ENCODE measurements around the gene CARMIL3.

GRCh38 chr14:24085215-24085614 lies 33.4 kb downstream of the CARMIL3 start:
- TF ChIP-seq CSRNP3 (CRISPR knock-in tag; IDR thresholded peaks at IDR 0.05) (no peak), POU6F1 (CRISPR knock-in tag; IDR thresholded peaks at IDR 0.05; ENCODE audit: borderline replicate concordance, low read depth) (no peak), GLIS3 (CRISPR knock-in tag; IDR thresholded peaks at IDR 0.05) (no peak), ZFP3 (CRISPR knock-in tag; IDR thresholded peaks at IDR 0.05) (no peak), TCF4 (CRISPR knock-in tag; IDR thresholded peaks at IDR 0.05; ENCODE audit: borderline replicate concordance) (no peak), ZFP30 (CRISPR knock-in tag; IDR thresholded peaks at IDR 0.05) (no peak), CSDC2 (CRISPR knock-in tag; IDR thresholded peaks at IDR 0.05) (no peak), ZNF565 (CRISPR knock-in tag; conservative IDR thresholded peaks at IDR 0.05; ENCODE audit: low read depth) (no peak), ARNTL (CRISPR knock-in tag; IDR thresholded peaks at IDR 0.05; ENCODE audit: borderline replicate concordance, low read depth) (no peak)
- TF ChIP-seq, protein P1, sequence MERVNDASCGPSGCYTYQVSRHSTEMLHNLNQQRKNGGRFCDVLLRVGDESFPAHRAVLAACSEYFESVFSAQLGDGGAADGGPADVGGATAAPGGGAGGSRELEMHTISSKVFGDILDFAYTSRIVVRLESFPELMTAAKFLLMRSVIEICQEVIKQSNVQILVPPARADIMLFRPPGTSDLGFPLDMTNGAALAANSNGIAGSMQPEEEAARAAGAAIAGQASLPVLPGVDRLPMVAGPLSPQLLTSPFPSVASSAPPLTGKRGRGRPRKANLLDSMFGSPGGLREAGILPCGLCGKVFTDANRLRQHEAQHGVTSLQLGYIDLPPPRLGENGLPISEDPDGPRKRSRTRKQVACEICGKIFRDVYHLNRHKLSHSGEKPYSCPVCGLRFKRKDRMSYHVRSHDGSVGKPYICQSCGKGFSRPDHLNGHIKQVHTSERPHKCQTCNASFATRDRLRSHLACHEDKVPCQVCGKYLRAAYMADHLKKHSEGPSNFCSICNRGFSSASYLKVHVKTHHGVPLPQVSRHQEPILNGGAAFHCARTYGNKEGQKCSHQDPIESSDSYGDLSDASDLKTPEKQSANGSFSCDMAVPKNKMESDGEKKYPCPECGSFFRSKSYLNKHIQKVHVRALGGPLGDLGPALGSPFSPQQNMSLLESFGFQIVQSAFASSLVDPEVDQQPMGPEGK (CRISPR knock-in tag; IDR thresholded peaks at IDR 0.05; ENCODE audit: borderline replicate concordance) = no peak
- TF ChIP-seq, protein P2, sequence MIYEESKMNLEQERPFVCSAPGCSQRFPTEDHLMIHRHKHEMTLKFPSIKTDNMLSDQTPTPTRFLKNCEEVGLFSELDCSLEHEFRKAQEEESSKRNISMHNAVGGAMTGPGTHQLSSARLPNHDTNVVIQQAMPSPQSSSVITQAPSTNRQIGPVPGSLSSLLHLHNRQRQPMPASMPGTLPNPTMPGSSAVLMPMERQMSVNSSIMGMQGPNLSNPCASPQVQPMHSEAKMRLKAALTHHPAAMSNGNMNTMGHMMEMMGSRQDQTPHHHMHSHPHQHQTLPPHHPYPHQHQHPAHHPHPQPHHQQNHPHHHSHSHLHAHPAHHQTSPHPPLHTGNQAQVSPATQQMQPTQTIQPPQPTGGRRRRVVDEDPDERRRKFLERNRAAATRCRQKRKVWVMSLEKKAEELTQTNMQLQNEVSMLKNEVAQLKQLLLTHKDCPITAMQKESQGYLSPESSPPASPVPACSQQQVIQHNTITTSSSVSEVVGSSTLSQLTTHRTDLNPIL (CRISPR knock-in tag; IDR thresholded peaks at IDR 0.05; ENCODE audit: low read depth) = no peak

Measured in SK-N-SH treated with all-trans-retinoic acid at 6 μM for 48 hours (cell line).